C4-2B (cell line): ENCODE data around the gene SEMA3D.

Experiments used
- CTCF ChIP-seq: fragments of 450-650 bp; conservative IDR thresholded peaks from 2 replicates; pipeline ENCODE4 v1.5.1; 2017; ENCODE audit warnings: mild to moderate bottlenecking
- ZFX ChIP-seq: fragments of 450-650 bp; IDR thresholded peaks from 2 replicates; pipeline ENCODE4 v1.6.1; 2017

DNA sequence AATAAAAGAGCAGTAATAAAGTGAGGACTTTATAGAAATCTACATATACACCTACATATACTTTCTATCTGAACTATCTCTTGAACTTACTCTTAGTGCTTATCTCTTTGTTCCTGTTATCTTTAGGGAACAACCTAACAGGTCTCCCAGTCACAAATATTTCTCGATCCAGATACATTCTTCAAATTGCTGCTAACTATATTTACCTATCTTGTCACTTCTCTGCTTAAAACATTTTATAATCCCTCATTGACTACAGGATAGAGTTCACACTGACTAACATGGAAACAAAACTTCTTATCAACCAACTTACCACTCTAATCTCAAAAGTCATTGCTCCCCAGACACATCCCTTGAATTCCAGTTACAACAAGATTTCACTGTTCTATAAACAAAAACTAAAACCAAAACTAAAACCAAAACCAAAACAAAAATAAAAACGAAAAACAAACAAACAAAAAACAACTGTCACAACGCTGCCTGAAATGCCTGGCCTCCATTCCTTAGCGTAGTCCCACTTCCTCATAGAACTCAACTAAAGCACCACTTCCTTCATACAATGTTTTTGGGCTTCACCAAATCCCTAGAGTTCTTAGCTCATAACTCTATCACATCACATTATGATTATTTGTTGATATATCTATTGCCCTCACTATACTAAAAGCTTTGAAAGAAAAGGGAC, 134.7 kb downstream of the SEMA3D start:
- TF ChIP-seq CTCF (no peak), ZFX (no peak)
